Astrocyte of the spinal cord (primary cell): ENCODE data around the gene MAP3K2.
A peak's percentile ranks its signal among the peaks of the same experiment; 100 is the strongest.

Experiments used
- DNase-seq: peaks from one replicate; pipeline ENCODE4 v3.0.0; 2011; ENCODE audit warnings: low read depth, low spot score
- H3K4me3 ChIP-seq: 2 replicates; pipeline ENCODE4 v1.5.1; 2011; ENCODE audit warnings: low read depth, mild to moderate bottlenecking, low read length, moderate library complexity
- CTCF ChIP-seq: IDR thresholded peaks from 2 replicates; pipeline ENCODE4 v1.5.1; 2012; ENCODE audit warnings: low read depth, mild to moderate bottlenecking, low read length, inconsistent platforms
- in situ Hi-C: cut with HindIII; loops from 2 replicates; pipeline ENCODE4 v1.10.0; 2017; ENCODE audit warnings: low sequenced_read_pairs

MAP3K2 gene

DNA sequence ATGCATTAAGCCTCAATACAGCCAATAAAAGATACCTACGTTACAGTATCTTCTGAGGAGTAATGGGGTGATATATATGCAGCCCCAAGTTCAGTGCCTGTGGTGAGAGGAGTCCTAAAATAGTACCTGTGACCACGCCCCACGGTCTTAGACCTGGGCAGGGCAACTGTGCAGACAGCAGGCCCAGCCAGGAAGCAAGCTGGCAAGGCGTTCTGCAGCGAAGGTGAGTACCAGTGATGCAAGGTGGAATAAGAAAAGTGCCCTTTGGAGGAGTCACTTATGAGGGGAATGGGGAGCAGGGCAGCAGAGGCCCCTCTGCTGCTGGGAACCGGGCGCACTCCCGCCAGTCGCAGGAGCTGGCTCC is 12.7 kb upstream of the MAP3K2 start:
- no peak for TF ChIP-seq CTCF
- DNase-seq, result no peak
- in situ Hi-C loops, result no loop called here
- no peak overlapping the region for H3K4me3 ChIP-seq

GRCh38 chr2:127398239-127398590 is 10.4 kb upstream of the MAP3K2 start:
- H3K4me3 ChIP-seq, result no peak overlapping the region
- in situ Hi-C loops, result no loop called here
- TF ChIP-seq CTCF, result no peak
- peak; percentile 92 for DNase-seq

DNA sequence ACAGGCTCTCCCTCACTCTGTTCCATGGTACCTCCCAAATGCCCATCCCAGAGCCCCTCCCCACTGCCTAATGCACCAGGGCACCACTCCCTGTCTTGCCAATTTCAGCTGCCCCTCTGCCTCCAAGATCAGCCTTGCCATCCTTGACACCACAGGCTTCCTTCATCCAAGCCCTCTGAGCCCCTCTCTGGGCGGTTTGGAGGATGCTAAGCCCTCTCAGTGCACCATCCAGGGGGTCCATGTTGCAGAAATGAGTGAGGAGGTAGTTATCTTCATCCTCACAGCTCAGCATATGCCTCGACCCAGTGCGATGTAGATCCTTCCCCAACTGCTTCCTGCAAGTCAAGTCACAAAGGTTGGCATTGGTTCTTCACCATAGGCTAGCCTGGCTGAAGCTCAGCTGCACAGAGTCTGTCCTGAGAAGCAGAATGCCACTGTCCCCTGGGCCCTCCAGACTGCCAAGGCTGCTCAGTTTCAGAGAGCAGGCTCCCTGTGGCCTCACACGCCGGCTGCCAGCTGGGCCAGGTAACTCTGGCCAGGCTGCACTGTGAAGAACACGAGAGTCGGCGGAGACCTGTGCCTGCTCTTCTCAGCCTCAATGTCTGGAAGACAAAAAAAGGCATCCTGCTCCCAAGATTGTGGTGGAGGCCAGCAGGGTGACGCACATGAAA is 9.9 kb upstream of the MAP3K2 start:
- no peak for DNase-seq
- TF ChIP-seq CTCF, result no peak
- in situ Hi-C loops, result no loop called here
- H3K4me3 ChIP-seq, result no peak overlapping the region

DNA sequence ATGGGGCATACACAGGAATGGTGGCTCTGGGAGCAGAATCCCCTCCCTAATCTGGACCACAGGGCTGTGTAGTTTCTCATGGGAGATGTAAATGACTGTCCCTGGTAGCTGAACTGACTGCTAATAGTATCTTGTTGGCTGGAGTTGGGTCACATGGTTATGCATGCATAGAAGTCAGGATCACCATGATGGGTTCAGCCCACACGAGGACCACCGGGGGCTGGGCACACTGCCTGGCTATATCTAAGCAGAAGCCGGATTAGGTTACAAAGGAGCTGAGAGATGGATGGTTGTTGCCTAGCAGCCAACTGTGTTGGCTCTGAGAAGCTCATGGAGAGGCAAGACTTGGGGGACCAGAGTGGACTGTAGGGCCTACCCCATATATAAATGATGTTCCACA is 6.7 kb upstream of the MAP3K2 start:
- no peak overlapping the region for H3K4me3 ChIP-seq
- in situ Hi-C loops, result no loop called here
- TF ChIP-seq CTCF, result no peak
- no peak for DNase-seq

DNA sequence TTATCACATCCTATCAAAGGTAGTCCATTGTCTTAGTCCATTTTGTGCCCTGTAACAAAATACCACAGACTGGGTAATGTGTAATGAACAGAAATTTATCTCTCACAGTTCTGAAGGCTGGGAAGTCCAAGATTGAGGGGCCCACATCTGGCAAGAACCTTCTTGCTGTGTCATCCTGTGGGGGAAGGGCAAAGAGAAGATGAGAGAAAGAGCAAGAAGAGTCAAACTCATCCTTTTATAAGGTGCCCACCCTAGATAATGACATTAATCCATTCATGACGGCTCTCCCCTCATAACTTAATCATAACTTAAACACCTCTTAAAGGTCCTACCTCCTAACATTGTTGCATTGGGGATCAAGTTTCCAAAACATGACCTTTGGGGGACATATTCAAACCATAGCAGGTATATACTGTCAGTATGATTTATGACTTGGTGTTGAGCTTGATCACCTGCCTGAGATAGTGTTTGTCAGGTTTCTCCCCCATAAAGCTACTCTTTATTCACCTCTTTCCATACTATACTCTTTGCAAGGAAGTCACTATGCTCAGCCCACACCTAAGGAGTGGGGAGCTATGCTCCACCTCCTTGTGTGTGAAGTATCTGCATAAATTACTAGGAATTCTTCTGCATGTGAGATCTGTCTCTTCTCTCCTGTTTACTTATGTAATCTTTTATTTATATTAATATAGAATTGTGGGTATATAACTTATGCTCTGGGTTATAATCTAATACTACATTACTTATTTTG is 5.2 kb upstream of the MAP3K2 start:
- DNase-seq, result no peak
- no peak overlapping the region for H3K4me3 ChIP-seq
- no peak for TF ChIP-seq CTCF
- in situ Hi-C loops, result no loop called here

GRCh38 chr2:127392133-127392827 is 4.5 kb upstream of the MAP3K2 start:
- no peak for TF ChIP-seq CTCF
- in situ Hi-C loops, result no loop called here
- peak; percentile 51 for DNase-seq
- H3K4me3 ChIP-seq, result no peak overlapping the region
